IMR-90 (cell line): ENCODE data around the gene ANKK1. TPM values are rescaled to one million over a fixed set of nuclear protein-coding genes. Genes with fewer than 3 reads are reported as not detected.

Experiments
- ATAC-seq: fragments of 200-7000 bp; cut with Tn5 transposase; 2 replicates; pipeline ENCODE4 v1.9.1; 2020; ENCODE audit warnings: low read depth, mild to moderate bottlenecking, moderate library complexity
- BruUV-seq: library from RNA; stranded (reverse); fragments of 400-500 nt; replicated peaks from 2 replicates; lab custom pipeline; 2021; lab: Mats Ljungman, UMichigan
- CTCF ChIA-PET: fragments of 300-600 bp; formaldehyde crosslinking; extraction: SDS; loops from one replicate; lab custom pipeline; 2021; ENCODE audit warnings: antibody characterized with exemption; lab: Yijun Ruan, JAX
- POLR2A ChIA-PET: fragments of 300-600 bp; sonication (Branson Sonifier 250); formaldehyde crosslinking; loops from one replicate; lab custom pipeline; 2022; ENCODE audit warnings: antibody characterized with exemption; ENCODE audit not compliant: unreplicated experiment; lab: Charles Lee
- DNase-seq: peaks from one replicate; pipeline ENCODE4 v3.0.0; 2013
- H2AFZ ChIP-seq: replicated peaks from 2 replicates; pipeline ENCODE3; 2013; ENCODE audit warnings: low read length, mild to moderate bottlenecking; ENCODE audit not compliant: poor library complexity
- H2AK5ac ChIP-seq: 2 replicates; pipeline ENCODE4 v1.6.1; 2013; ENCODE audit warnings: low read depth, low read length, inconsistent platforms
- H2AK9ac ChIP-seq: replicated peaks from 2 replicates; pipeline ENCODE3; 2013; ENCODE audit warnings: mild to moderate bottlenecking, low read depth, low read length, moderate library complexity; ENCODE audit not compliant: poor library complexity
- H2BK120ac ChIP-seq: 2 replicates; pipeline ENCODE4 v1.6.1; 2013; ENCODE audit warnings: low read depth, low read length, inconsistent platforms
- H2BK15ac ChIP-seq: 3 replicates; pipeline ENCODE4 v1.6.1; 2013; ENCODE audit warnings: low read depth, low read length, inconsistent platforms
- H2BK20ac ChIP-seq: 2 replicates; pipeline ENCODE4 v1.6.1; 2013; ENCODE audit warnings: low read depth, mild to moderate bottlenecking, inconsistent platforms, low read length, moderate library complexity
- H2BK5ac ChIP-seq: 2 replicates; pipeline ENCODE4 v1.6.1; 2013; ENCODE audit warnings: mild to moderate bottlenecking, low read depth, low read length, inconsistent platforms; ENCODE audit not compliant: poor library complexity, severe bottlenecking
- H3K14ac ChIP-seq: replicated peaks from 2 replicates; pipeline ENCODE4 v1.6.1; 2013; ENCODE audit warnings: low read depth, low read length, inconsistent platforms
- H3K18ac ChIP-seq: 2 replicates; pipeline ENCODE4 v1.6.1; 2013; ENCODE audit warnings: low read depth, low read length, control low read depth
- H3K23ac ChIP-seq: 2 replicates; pipeline ENCODE4 v1.6.1; 2013; ENCODE audit warnings: low read depth, low read length, inconsistent platforms
- H3K27ac ChIP-seq: 2 replicates; pipeline ENCODE4 v1.5.1; 2013; ENCODE audit warnings: mild to moderate bottlenecking, control low read depth, low read length; ENCODE audit not compliant: insufficient read depth
- H3K27me3 ChIP-seq: 2 replicates; pipeline ENCODE4 v1.6.1; 2013; ENCODE audit warnings: low read length; ENCODE audit not compliant: control insufficient read depth, insufficient read depth
- H3K36me3 ChIP-seq: 2 replicates; pipeline ENCODE4 v1.6.1; 2013; ENCODE audit warnings: low read length, mixed read lengths; ENCODE audit not compliant: control insufficient read depth, insufficient read depth
- H3K4ac ChIP-seq: 2 replicates; pipeline ENCODE4 v1.6.1; 2013; ENCODE audit warnings: low read depth, low read length, inconsistent platforms
- H3K4me1 ChIP-seq: 2 replicates; pipeline ENCODE4 v1.6.1; 2013; ENCODE audit warnings: low read length, mixed read lengths; ENCODE audit not compliant: control insufficient read depth, insufficient read depth
- H3K4me2 ChIP-seq: 2 replicates; pipeline ENCODE4 v1.6.1; 2013; ENCODE audit warnings: low read depth, mild to moderate bottlenecking, control low read depth, low read length, moderate library complexity
- H3K4me3 ChIP-seq: 2 replicates; pipeline ENCODE4 v1.5.1; 2013; ENCODE audit warnings: low read depth, mild to moderate bottlenecking, control low read depth, low read length, moderate library complexity; ENCODE audit not compliant: insufficient read depth
- H3K56ac ChIP-seq: 2 replicates; pipeline ENCODE4 v1.6.1; 2013; ENCODE audit warnings: low read length, inconsistent platforms; ENCODE audit not compliant: insufficient read depth; ENCODE audit errors: extremely low read depth
- H3K79me1 ChIP-seq, 2 experiments: 2 replicates each; pipeline ENCODE4 v1.6.1; 2013; ENCODE audit warnings: low read length in 2 of 2, inconsistent platforms in 1 of 2, low read depth in 1 of 2
- H3K9ac ChIP-seq: 2 replicates; pipeline ENCODE4 v1.6.1; 2013; ENCODE audit warnings: low read depth, low read length, control low read depth
- H3K9me1 ChIP-seq: 2 replicates; pipeline ENCODE4 v1.6.1; 2013; ENCODE audit warnings: low read length, inconsistent platforms; ENCODE audit not compliant: insufficient read depth
- H3K9me3 ChIP-seq: 2 replicates; pipeline ENCODE4 v1.6.1; 2013; ENCODE audit warnings: low read length; ENCODE audit not compliant: control insufficient read depth, insufficient read depth
- H4K20me1 ChIP-seq: 2 replicates; pipeline ENCODE4 v1.6.1; 2013; ENCODE audit warnings: low read length, inconsistent platforms; ENCODE audit not compliant: insufficient read depth
- H4K5ac ChIP-seq: 2 replicates; pipeline ENCODE4 v1.6.1; 2013; ENCODE audit warnings: mild to moderate bottlenecking, low read depth, low read length, control low read depth
- H4K8ac ChIP-seq, 2 experiments: 2 replicates each; pipeline ENCODE4 v1.6.1; 2013; ENCODE audit warnings: low read depth in 2 of 2, low read length in 2 of 2, control low read depth in 1 of 2, inconsistent platforms in 1 of 2
- H4K91ac ChIP-seq: 2 replicates; pipeline ENCODE4 v1.6.1; 2013; ENCODE audit warnings: low read depth, low read length, inconsistent platforms; ENCODE audit not compliant: insufficient read depth
- BHLHE40 ChIP-seq: fragments of 150-350 bp; IDR thresholded peaks from 2 replicates; pipeline ENCODE4 v1.6.1; 2016; ENCODE audit warnings: mild to moderate bottlenecking, low read depth, low read length
- CEBPB ChIP-seq: IDR thresholded peaks from 2 replicates; pipeline ENCODE4 v1.6.1; 2012; ENCODE audit warnings: low read depth, low read length, improper control_type of control experiment
- CHD1 ChIP-seq: IDR thresholded peaks from 2 replicates; pipeline ENCODE4 v1.6.1; 2012; ENCODE audit warnings: low read depth, low read length, improper control_type of control experiment
- MAFK ChIP-seq: IDR thresholded peaks from 2 replicates; pipeline ENCODE4 v1.6.1; 2012; ENCODE audit warnings: low read depth, low read length, improper control_type of control experiment
- NFE2L2 ChIP-seq: fragments of 150-350 bp; IDR thresholded peaks from 2 replicates; pipeline ENCODE4 v1.6.1; 2016; ENCODE audit warnings: low read depth, mild to moderate bottlenecking, low read length
- POLR2A ChIP-seq: IDR thresholded peaks from 2 replicates; pipeline ENCODE4 v1.6.1; 2012; ENCODE audit warnings: mild to moderate bottlenecking, low read depth, low read length
- RAD21 ChIP-seq: IDR thresholded peaks from 2 replicates; pipeline ENCODE4 v1.6.1; 2012; ENCODE audit warnings: low read length, improper control_type of control experiment
- RFX5 ChIP-seq: IDR thresholded peaks from 2 replicates; pipeline ENCODE4 v1.8.0; 2012; ENCODE audit warnings: low read depth, mild to moderate bottlenecking, low read length, moderate library complexity
- SMC3 ChIP-seq: fragments of 150-350 bp; IDR thresholded peaks from 2 replicates; pipeline ENCODE4 v1.6.1; 2016; ENCODE audit warnings: low read depth, mild to moderate bottlenecking, antibody characterized with exemption, low read length, moderate library complexity
- USF2 ChIP-seq: fragments of 150-350 bp; IDR thresholded peaks from 2 replicates; pipeline ENCODE4 v1.6.1; 2017; ENCODE audit warnings: mild to moderate bottlenecking, antibody characterized with exemption, low read length, low read depth
- WGBS, 2 experiments: methylation state at CpG; one replicate each; pipeline versions ENCODE4 v1.1.5 to v1.1.7; 2013; ENCODE audit warnings: missing lambda C conversion rate in 2 of 2; ENCODE audit not compliant: insufficient read length in 1 of 2; ENCODE audit errors: extremely low coverage in 2 of 2; 5-methylcytosine and 5-hydroxymethylcytosine counted together
- dilution Hi-C: fragments of 300-500 bp; cut with HindIII; formaldehyde crosslinking; loops from one replicate; pipeline ENCODE4 v1.14.3; 2018; ENCODE audit warnings: low sequenced_read_pairs; ENCODE audit not compliant: unreplicated experiment
- in situ Hi-C: fragments of 300-500 bp; cut with MboI; formaldehyde crosslinking; loops from 3 replicates; pipeline ENCODE4 v1.14.3; 2019; ENCODE audit warnings: low sequenced_read_pairs, inconsistent platforms, mixed read lengths
- intact Hi-C: fragments of 100-400 bp; cut with micrococcal nuclease; formaldehyde crosslinking; loops from 2 replicates; pipeline ENCODE4 v1.10.0; 2022
- polyA plus RNA-seq, 3 experiments: library from polyadenylated mRNA; depleted of rRNA; stranded (reverse); fragments of >200 nt; gene quantifications; 2 replicates each; pipeline ENCODE4 v1.2.3, GENCODE V29; 2012; ENCODE audit warnings: low replicate concordance in 1 of 3
- total RNA-seq: library from RNA; depleted of rRNA; stranded (reverse); fragments of >200 nt; gene quantifications from 2 replicates; pipeline ENCODE4 v1.2.3, GENCODE V29; 2012

ANKK1 gene
- total and polyA plus RNA-seq, 2 of the 4 experiments (the other 2 are of a cell fraction), result not detected

- Histone ChIP-seq H3K14ac (no peak overlapping the region), H3K56ac (no peak overlapping the region), H3K9ac (no peak overlapping the region), H3K4me3 (no peak overlapping the region), H2BK15ac (no peak overlapping the region), H4K20me1 (no peaks in the 10 kb centered on the region), H2BK20ac (no peak overlapping the region), H3K27ac (no peak overlapping the region), H3K4me2 (no peak overlapping the region), H2AK9ac (no peak overlapping the region), H3K27me3 (peaks cover 18% of the 10 kb centered on the region), H3K9me3 (no peaks in the 10 kb centered on the region), H4K8ac (no peak overlapping the region), H4K5ac (no peak overlapping the region), H3K18ac (no peak overlapping the region), H2AFZ (peak overlapping the region; percentile 51), H4K91ac (no peak overlapping the region), H2AK5ac (no peak overlapping the region), H3K23ac (no peak overlapping the region), H3K9me1 (no peaks in the 10 kb centered on the region), H3K36me3 (no peaks in the 10 kb centered on the region), H3K79me1 (no peaks in the 10 kb centered on the region), H2BK120ac (no peak overlapping the region), H2BK5ac (no peak overlapping the region), H3K4me1 (no peaks in the 10 kb centered on the region), H3K4ac (no peak overlapping the region)
- dilution Hi-C loops, result no loop called here
- TF ChIP-seq MAFK, result no peak
- no peak for TF ChIP-seq USF2
- TF ChIP-seq RFX5, result no peak
- TF ChIP-seq CEBPB, result no peak
- no peak for TF ChIP-seq POLR2A
- no peak for TF ChIP-seq BHLHE40
- no peak for TF ChIP-seq NFE2L2
- TF ChIP-seq CHD1, result no peak
- TF ChIP-seq SMC3, result no peak
- no peak for TF ChIP-seq RAD21
- 0% methylated on average over 1 of the region's 5 CpGs; no CpG with 5 or more reads in 1 of the 2 experiments for WGBS, 2 experiments
- in situ Hi-C loops, result no loop called here
- ATAC-seq, result no peak
- intact Hi-C loops, result no loop called here
- no peak for DNase-seq
- POLR2A ChIA-PET, result no interaction called here
- CTCF ChIA-PET, result no interaction called here
- no TSS peak for BruUV-seq
These were observed 13.2 kb downstream of the ANKK1 start for GRCh38 chr11:113400631-113401230.
